Subcutaneous abdominal adipose tissue (tissue), 5 donors: Measurements from ENCODE around the gene GHSR.
A peak's percentile ranks its signal among the peaks of the same experiment; 100 is the strongest.
"Not testable (repeated sequence)": the region's sequence is repeated elsewhere in the genome, so short reads cannot be mapped to it uniquely, and the experiment has no call there.

Experiments
- H3K27ac ChIP-seq: one replicate; pipeline ENCODE4 v1.7.0; 2013; ENCODE audit warnings: low read depth, mild to moderate bottlenecking, inconsistent platforms, low read length, moderate library complexity
- H3K27me3 ChIP-seq, 5 donors: one replicate each; pipeline ENCODE4 v1.7.0; 2013; ENCODE audit warnings: low read length in 5 of 5, inconsistent platforms in 1 of 5; ENCODE audit not compliant: control insufficient read depth in 5 of 5, insufficient read depth in 4 of 5
- H3K36me3 ChIP-seq, 5 donors: one replicate each; pipeline ENCODE4 v1.7.0; 2013; ENCODE audit warnings: low read length in 5 of 5; ENCODE audit not compliant: control insufficient read depth in 5 of 5, insufficient read depth in 5 of 5
- H3K4me1 ChIP-seq, 5 donors: one replicate each; pipeline ENCODE4 v1.7.0; 2013; ENCODE audit warnings: low read length in 5 of 5, mild to moderate bottlenecking in 3 of 5, moderate library complexity in 1 of 5; ENCODE audit not compliant: control insufficient read depth in 5 of 5, insufficient read depth in 5 of 5
- H3K4me3 ChIP-seq, 5 donors: one replicate each; pipeline ENCODE4 v1.7.0; 2013; ENCODE audit warnings: low read length in 5 of 5, low read depth in 1 of 5
- H3K9ac ChIP-seq, 5 donors: one replicate each; pipeline ENCODE4 v1.7.0; 2013; ENCODE audit warnings: low read length in 5 of 5, mild to moderate bottlenecking in 4 of 5, moderate library complexity in 3 of 5
- H3K9me3 ChIP-seq, 5 donors: one replicate each; pipeline ENCODE4 v1.7.0; 2013; ENCODE audit warnings: low read length in 5 of 5; ENCODE audit not compliant: control insufficient read depth in 5 of 5
- donor health status: healthy.
- donor health status: healthy.
- donor health status: healthy.
- donor health status: healthy.
- donor health status: healthy.

The GHSR gene

GRCh38 chr3:172447611-172448579 is at the start of gene GHSR:
Gene GHSR (minus strand): TSS chr3:172448456. CDS start chr3:172448413, 43 bp downstream.
- Histone ChIP-seq H3K4me1 (peaks cover 0 to 18% (median 15%) of the 10 kb centered on the region in 5 donors), H3K9ac (no peak within 1 kb of the TSS), H3K27me3 (peaks cover 29 to 42% (median 36%) of the 10 kb centered on the region in 5 donors), H3K9me3 (peaks cover 0 to 5% (median 0%) of the 10 kb centered on the region in 5 donors), H3K36me3 (no peaks in the 10 kb centered on the region), H3K4me3 (peak within 1 kb of the TSS in 1 of 5 donors; percentile 1), H3K27ac (no peak within 1 kb of the TSS)

GRCh38 chr3:172490198-172490669 is 42.0 kb upstream of the GHSR start:
- H3K9ac ChIP-seq, H3K9me3 ChIP-seq, H3K27me3 ChIP-seq, H3K4me1 ChIP-seq, H3K36me3 ChIP-seq, H3K27ac ChIP-seq, H3K4me3 ChIP-seq: not testable (repeated sequence)

- no peaks in the 10 kb centered on the region for H3K27me3 ChIP-seq
- H3K36me3 ChIP-seq, result no peaks in the 10 kb centered on the region
- no peak overlapping the region for H3K4me3 ChIP-seq
- peaks cover 0 to 9% (median 3%) of the 10 kb centered on the region in 5 donors for H3K4me1 ChIP-seq
- H3K9me3 ChIP-seq, result no peaks in the 10 kb centered on the region
- no peak overlapping the region for H3K27ac ChIP-seq
- H3K9ac ChIP-seq, result no peak overlapping the region
Measured at GRCh38 chr3:172478116-172478515, 29.9 kb upstream of the GHSR start.

- H3K4me1 ChIP-seq, result peaks cover 0 to 9% (median 3%) of the 10 kb centered on the region in 5 donors
- peaks cover 0 to 5% (median 0%) of the 10 kb centered on the region in 5 donors for H3K9me3 ChIP-seq
- H3K4me3 ChIP-seq, result peak overlapping the region in 3 of 5 donors; percentile 73 to 87 (median 80)
- H3K9ac ChIP-seq, result peak overlapping the region in 1 of 5 donors; percentile 62
- no peaks in the 10 kb centered on the region for H3K27me3 ChIP-seq
- H3K27ac ChIP-seq, result no peak overlapping the region
- no peaks in the 10 kb centered on the region for H3K36me3 ChIP-seq
Measured at GRCh38 chr3:172476347-172476746, 28.1 kb upstream of the GHSR start.

- Histone ChIP-seq H3K4me3 (no peak overlapping the region), H3K27me3 (no peaks in the 10 kb centered on the region), H3K36me3 (no peaks in the 10 kb centered on the region), H3K4me1 (peaks cover 0 to 9% (median 3%) of the 10 kb centered on the region in 5 donors), H3K27ac (no peak overlapping the region), H3K9me3 (peaks cover 0 to 5% (median 0%) of the 10 kb centered on the region in 5 donors), H3K9ac (no peak overlapping the region)
Measured at GRCh38 chr3:172475703-172476102, 27.4 kb upstream of the GHSR start.

- no peak overlapping the region for H3K4me3 ChIP-seq
- H3K9ac ChIP-seq, result no peak overlapping the region
- H3K27ac ChIP-seq, result no peak overlapping the region
- peaks cover 0 to 5% (median 3%) of the 10 kb centered on the region in 5 donors for H3K4me1 ChIP-seq
- peaks cover 0 to 5% (median 0%) of the 10 kb centered on the region in 5 donors for H3K9me3 ChIP-seq
- peaks cover 0 to 4% (median 0%) of the 10 kb centered on the region in 5 donors for H3K27me3 ChIP-seq
- H3K36me3 ChIP-seq, result no peaks in the 10 kb centered on the region
Measured at GRCh38 chr3:172471903-172472302, 23.6 kb upstream of the GHSR start.

GRCh38 chr3:172470588-172470987 is 22.3 kb upstream of the GHSR start:
- Histone ChIP-seq H3K36me3 (no peaks in the 10 kb centered on the region), H3K4me1 (no peaks in the 10 kb centered on the region), H3K27ac (no peak overlapping the region), H3K27me3 (peaks cover 0 to 4% (median 0%) of the 10 kb centered on the region in 5 donors), H3K9me3 (peaks cover 0 to 5% (median 0%) of the 10 kb centered on the region in 5 donors), H3K4me3 (no peak overlapping the region), H3K9ac (no peak overlapping the region)

GRCh38 chr3:172467170-172467824 is 19.0 kb upstream of the GHSR start:
- H3K9ac ChIP-seq, result no peak overlapping the region
- peaks cover 0 to 4% (median 0%) of the 10 kb centered on the region in 5 donors for H3K27me3 ChIP-seq
- H3K4me3 ChIP-seq, result no peak overlapping the region
- H3K36me3 ChIP-seq, result no peaks in the 10 kb centered on the region
- peaks cover 0 to 5% (median 0%) of the 10 kb centered on the region in 5 donors for H3K9me3 ChIP-seq
- no peak overlapping the region for H3K27ac ChIP-seq
- H3K4me1 ChIP-seq, result no peaks in the 10 kb centered on the region

- peaks cover 0 to 1% (median 0%) of the 10 kb centered on the region in 5 donors for H3K9me3 ChIP-seq
- no peaks in the 10 kb centered on the region for H3K36me3 ChIP-seq
- H3K27me3 ChIP-seq, result peaks cover 0 to 4% (median 0%) of the 10 kb centered on the region in 5 donors
- H3K4me1 ChIP-seq, result no peaks in the 10 kb centered on the region
- no peak overlapping the region for H3K9ac ChIP-seq
- no peak overlapping the region for H3K27ac ChIP-seq
- H3K4me3 ChIP-seq, result no peak overlapping the region
Measured at GRCh38 chr3:172466553-172467130, 18.4 kb upstream of the GHSR start.
